Activated naive CD4-positive, alpha-beta T cell treated with anti-CD3 and anti-CD28 coated beads for 36 hours (primary cell): Measurements from ENCODE around the gene FGF5. TPM values are rescaled to one million over a fixed set of nuclear protein-coding genes. Genes with fewer than 3 reads are reported as not detected.

Source experiments
- CTCF ChIA-PET: fragments of 350-600 bp; sonication (Branson Sonifier 250); formaldehyde crosslinking; loops from one replicate; lab custom pipeline; 2021; ENCODE audit warnings: antibody characterized with exemption; lab: Charles Lee
- DNase-seq: peaks from one replicate; pipeline ENCODE4 v3.0.0-alpha.2; 2020
- H3K27ac Mint-ChIP-seq: one replicate; pipeline ENCODE4 v1.8.0; 2021; ENCODE audit warnings: mild to moderate bottlenecking, mixed read lengths
- H3K27me3 Mint-ChIP-seq: one replicate; pipeline ENCODE4 v1.8.0; 2021; ENCODE audit warnings: low read depth, mixed read lengths
- H3K36me3 Mint-ChIP-seq: one replicate; pipeline ENCODE4 v1.8.0; 2021; ENCODE audit warnings: low read depth, mixed read lengths
- H3K4me1 Mint-ChIP-seq: one replicate; pipeline ENCODE4 v1.8.0; 2021; ENCODE audit warnings: low read depth, mixed read lengths
- H3K4me3 Mint-ChIP-seq: one replicate; pipeline ENCODE4 v1.8.0; 2021; ENCODE audit warnings: mild to moderate bottlenecking, moderate library complexity, mixed read lengths
- H3K9me3 Mint-ChIP-seq: one replicate; pipeline ENCODE4 v1.8.0; 2021; ENCODE audit warnings: mixed read lengths
- intact Hi-C: fragments of 100-400 bp; cut with micrococcal nuclease; formaldehyde crosslinking; loops from one replicate; pipeline ENCODE4 v1.15.1; 2023
- total RNA-seq, 2 experiments: library from RNA; stranded (reverse); gene quantifications; one replicate each; pipeline ENCODE4 v1.2.3, GENCODE V29; 2021

Gene FGF5
- total RNA-seq = not detected

DNA sequence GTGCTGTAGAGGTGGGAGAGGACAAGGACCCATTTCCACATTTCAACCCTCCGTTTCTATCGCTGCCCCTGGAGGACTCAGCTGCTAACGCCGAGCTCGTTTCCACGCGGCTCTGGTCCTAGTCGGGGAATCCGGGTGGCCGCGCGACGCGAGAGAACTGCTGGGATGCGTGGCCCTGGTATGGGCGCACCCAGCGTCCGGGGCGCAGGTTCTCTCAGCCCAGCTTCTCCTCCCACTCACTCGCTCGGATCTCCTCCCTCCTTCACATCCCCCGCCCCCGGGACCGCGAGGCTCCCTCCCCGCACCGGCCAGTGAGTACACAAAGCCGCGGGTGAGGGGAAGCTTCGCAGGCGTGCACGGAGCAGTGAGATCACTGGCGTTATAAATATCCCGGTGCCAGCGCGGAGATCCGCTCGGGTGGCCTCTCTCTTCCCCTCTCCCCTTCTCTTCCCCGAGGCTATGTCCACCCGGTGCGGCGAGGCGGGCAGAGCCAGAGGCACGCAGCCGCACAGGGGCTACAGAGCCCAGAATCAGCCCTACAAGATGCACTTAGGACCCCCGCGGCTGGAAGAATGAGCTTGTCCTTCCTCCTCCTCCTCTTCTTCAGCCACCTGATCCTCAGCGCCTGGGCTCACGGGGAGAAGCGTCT is at the start of gene FGF5:
Gene FGF5, plus strand, starts transcription at position 412 of the 649 bp plus-strand sequence. Its CDS starts 161 bp downstream, at position 573.
- no peaks in the 10 kb centered on the region for H3K36me3 Mint-ChIP-seq
- DNase-seq = peak; percentile 51
- H3K4me1 Mint-ChIP-seq = peaks cover 31% of the 10 kb centered on the region
- H3K9me3 Mint-ChIP-seq = no peaks in the 10 kb centered on the region
- intact Hi-C loops = loop anchor here (5.0 kb wide), 1 partner anchor 181 kb away; no protein-coding TSS in a partner anchor
- H3K27ac Mint-ChIP-seq = no peak within 1 kb of the TSS
- CTCF ChIA-PET = interaction anchor here (1.2 kb wide), 1 partner anchor 19 kb away, joined by 3 read pairs; no protein-coding TSS in a partner anchor
- peaks cover 69% of the 10 kb centered on the region for H3K27me3 Mint-ChIP-seq
- peak within 1 kb of the TSS; percentile 67 for H3K4me3 Mint-ChIP-seq

- CTCF ChIA-PET = interaction anchor here (0.6 to 1.4 kb wide), 8 partner anchors 41 to 1266 kb away, joined by 3 to 6 read pairs (median 3); no protein-coding TSS in a partner anchor
- no peak for DNase-seq
- H3K9me3 Mint-ChIP-seq = no peaks in the 10 kb centered on the region
- H3K4me3 Mint-ChIP-seq = no peak overlapping the region
- peaks cover 11% of the 10 kb centered on the region for H3K27me3 Mint-ChIP-seq
- H3K4me1 Mint-ChIP-seq = peaks cover 1% of the 10 kb centered on the region
- intact Hi-C loops = loop anchor here (10.0 kb wide), 3 partner anchors 645 to 975 kb away; no protein-coding TSS in a partner anchor
- H3K36me3 Mint-ChIP-seq = no peaks in the 10 kb centered on the region
- no peak overlapping the region for H3K27ac Mint-ChIP-seq
These were observed 47.0 kb upstream of the FGF5 start for GRCh38 chr4:80219301-80220025.

DNA sequence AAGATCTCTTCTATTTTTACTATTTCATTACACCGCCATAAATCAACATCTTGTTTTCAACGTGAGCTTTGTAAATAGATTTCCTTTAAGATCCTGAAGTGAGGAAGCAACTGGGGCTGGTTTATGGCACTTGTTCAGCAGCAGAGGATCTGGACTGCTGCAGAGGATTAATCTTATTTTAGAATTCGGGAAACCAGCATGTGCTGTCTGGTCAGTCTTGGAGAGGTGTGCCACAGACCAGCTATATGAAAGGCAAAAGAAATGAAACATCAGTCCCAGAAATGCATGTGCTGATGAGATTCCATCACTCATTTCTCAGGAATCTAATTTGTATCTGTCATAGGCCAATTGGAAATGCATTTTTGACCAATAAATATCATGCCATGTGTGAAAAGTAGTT is 45.8 kb upstream of the FGF5 start:
- CTCF ChIA-PET = interaction anchor here (0.7 to 1.4 kb wide), 11 partner anchors 8 to 1268 kb away, joined by 3 to 6 read pairs (median 3); no protein-coding TSS in a partner anchor
- Mint-ChIP-seq H3K4me3 (no peak overlapping the region), H3K27ac (no peak overlapping the region), H3K9me3 (no peaks in the 10 kb centered on the region), H3K36me3 (no peaks in the 10 kb centered on the region), H3K27me3 (peaks cover 11% of the 10 kb centered on the region), H3K4me1 (no peaks in the 10 kb centered on the region)
- intact Hi-C loops = loop anchor here (10.0 kb wide), 1 partner anchor 834 kb away; no protein-coding TSS in a partner anchor
- no peak for DNase-seq

DNA sequence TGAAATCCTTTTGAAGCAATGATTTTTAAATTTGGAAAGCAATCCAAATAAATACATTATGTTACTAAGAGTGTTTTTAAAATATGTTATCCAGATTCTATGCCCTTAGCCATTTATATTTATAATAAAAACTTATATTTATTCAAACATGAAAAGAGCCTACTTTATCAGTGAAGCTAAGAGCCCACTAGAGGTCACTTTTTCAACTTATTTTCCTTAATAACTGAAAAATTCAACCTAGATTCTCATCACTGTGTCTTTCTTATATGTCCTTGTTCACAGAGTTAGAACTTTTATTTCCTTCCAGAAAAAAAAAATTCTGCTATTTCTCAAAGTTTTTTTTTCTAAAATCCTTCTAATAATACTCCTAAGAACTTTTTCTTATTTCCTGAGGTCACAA is 45.3 kb upstream of the FGF5 start:
- Mint-ChIP-seq H3K27ac (no peak overlapping the region), H3K4me1 (no peaks in the 10 kb centered on the region), H3K9me3 (no peaks in the 10 kb centered on the region), H3K27me3 (peaks cover 10% of the 10 kb centered on the region), H3K4me3 (no peak overlapping the region), H3K36me3 (no peaks in the 10 kb centered on the region)
- intact Hi-C loops = loop anchor here (10.0 kb wide), 1 partner anchor 834 kb away; no protein-coding TSS in a partner anchor
- CTCF ChIA-PET = interaction anchor here (0.7 to 1.1 kb wide), 4 partner anchors 8 to 833 kb away, joined by 3 to 5 read pairs (median 4); no protein-coding TSS in a partner anchor
- DNase-seq = no peak

DNA sequence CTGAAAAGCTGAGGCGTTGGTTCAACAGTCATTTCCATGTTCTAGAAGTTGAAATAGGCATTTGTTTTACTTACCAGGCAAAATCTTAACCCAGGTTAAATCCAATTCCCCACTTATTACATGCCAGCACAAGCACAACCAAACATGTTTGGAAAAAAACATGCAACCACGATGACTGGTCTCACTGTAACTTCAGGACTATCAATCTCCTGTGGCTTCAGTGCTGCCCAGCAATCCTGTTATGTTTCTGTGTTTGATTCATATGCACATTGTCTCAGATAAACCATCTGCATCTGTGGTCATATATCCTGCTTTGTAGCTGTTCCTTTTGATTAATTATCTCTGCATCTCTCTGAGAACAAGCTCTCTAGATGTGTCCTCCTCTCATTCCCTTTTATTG is 40.9 kb upstream of the FGF5 start:
- no peak overlapping the region for H3K27ac Mint-ChIP-seq
- H3K4me1 Mint-ChIP-seq = no peaks in the 10 kb centered on the region
- H3K9me3 Mint-ChIP-seq = no peaks in the 10 kb centered on the region
- CTCF ChIA-PET = interaction anchor here (1.0 kb wide), 1 partner anchor 10 kb away, joined by 3 read pairs; no protein-coding TSS in a partner anchor
- H3K27me3 Mint-ChIP-seq = peaks cover 13% of the 10 kb centered on the region
- H3K4me3 Mint-ChIP-seq = no peak overlapping the region
- no peak for DNase-seq
- intact Hi-C loops = loop anchor here (10.0 kb wide), 1 partner anchor 829 kb away; no protein-coding TSS in a partner anchor
- no peaks in the 10 kb centered on the region for H3K36me3 Mint-ChIP-seq

DNA sequence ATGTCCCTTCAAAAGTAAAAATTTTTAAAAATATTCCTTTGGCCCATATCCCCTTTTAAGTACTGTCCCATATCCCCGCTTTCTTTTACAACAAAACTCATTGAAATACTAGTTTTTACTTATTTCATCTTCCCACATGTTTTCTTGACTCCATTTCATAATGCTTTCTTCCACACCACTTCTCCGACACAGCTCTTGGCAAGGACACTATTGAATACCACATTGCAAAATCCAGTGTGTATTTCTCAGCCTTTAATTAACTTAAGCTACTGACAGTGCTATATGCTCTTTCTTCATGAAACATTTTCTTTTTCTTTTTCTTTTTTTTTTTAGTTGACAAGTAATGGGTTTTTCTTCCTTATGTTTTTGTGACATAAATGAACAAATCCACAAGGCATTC is 40.4 kb upstream of the FGF5 start:
- CTCF ChIA-PET = no interaction called here
- H3K9me3 Mint-ChIP-seq = no peaks in the 10 kb centered on the region
- H3K4me1 Mint-ChIP-seq = no peaks in the 10 kb centered on the region
- H3K4me3 Mint-ChIP-seq = no peak overlapping the region
- intact Hi-C loops = loop anchor here (10.0 kb wide), 1 partner anchor 829 kb away; no protein-coding TSS in a partner anchor
- no peak overlapping the region for H3K27ac Mint-ChIP-seq
- H3K36me3 Mint-ChIP-seq = no peaks in the 10 kb centered on the region
- no peak for DNase-seq
- peaks cover 10% of the 10 kb centered on the region for H3K27me3 Mint-ChIP-seq

DNA sequence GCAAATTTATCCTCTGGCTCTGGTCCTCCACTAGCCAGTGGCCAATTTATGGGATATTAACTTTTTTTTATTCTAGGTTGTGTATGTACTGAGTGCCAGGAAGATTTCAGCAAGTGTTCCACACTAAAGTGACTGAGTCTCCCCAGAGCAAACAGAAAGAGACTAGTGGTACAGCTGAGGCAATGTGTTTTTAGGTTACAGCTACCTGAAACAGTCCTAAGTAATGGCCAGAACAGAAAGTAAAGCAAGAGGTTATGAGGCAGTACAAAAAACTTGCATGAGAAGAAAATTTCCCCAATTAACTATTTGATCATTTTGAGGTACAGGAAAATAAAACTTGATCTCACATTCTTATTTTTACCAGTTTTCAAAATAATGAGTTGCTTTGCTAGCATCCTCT is 38.0 kb upstream of the FGF5 start:
- Mint-ChIP-seq H3K4me1 (no peaks in the 10 kb centered on the region), H3K9me3 (no peaks in the 10 kb centered on the region), H3K27ac (no peak overlapping the region), H3K36me3 (no peaks in the 10 kb centered on the region), H3K4me3 (no peak overlapping the region), H3K27me3 (peaks cover 8% of the 10 kb centered on the region)
- CTCF ChIA-PET = no interaction called here
- DNase-seq = no peak
- intact Hi-C loops = loop anchor here (10.0 kb wide), 1 partner anchor 826 kb away; no protein-coding TSS in a partner anchor

- H3K27me3 Mint-ChIP-seq = peaks cover 9% of the 10 kb centered on the region
- CTCF ChIA-PET = no interaction called here
- no peaks in the 10 kb centered on the region for H3K36me3 Mint-ChIP-seq
These were observed 37.3 kb upstream of the FGF5 start for GRCh38 chr4:80229128-80229527.

DNA sequence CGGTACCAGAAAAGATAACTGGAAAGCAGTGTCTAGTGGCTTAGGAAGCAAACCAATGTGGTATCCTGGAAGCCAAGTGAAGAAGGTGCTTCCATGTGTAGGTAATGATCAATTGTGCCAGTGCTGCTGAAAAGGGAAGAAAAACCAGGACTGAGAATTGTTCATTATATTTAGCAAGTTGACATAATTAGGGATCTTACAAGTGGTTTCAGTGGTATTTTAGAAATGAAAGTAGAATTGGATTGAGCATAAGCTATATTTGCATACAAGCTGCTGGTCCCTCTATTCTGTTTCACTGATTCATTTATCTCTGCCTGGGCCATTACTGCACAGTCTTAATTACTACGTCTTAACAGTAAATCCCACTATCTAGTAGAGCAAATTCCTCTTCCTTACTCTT is 36.9 kb upstream of the FGF5 start:
- no peak for DNase-seq
- Mint-ChIP-seq H3K4me1 (no peaks in the 10 kb centered on the region), H3K36me3 (no peaks in the 10 kb centered on the region), H3K9me3 (no peaks in the 10 kb centered on the region), H3K27ac (no peak overlapping the region), H3K27me3 (peaks cover 9% of the 10 kb centered on the region), H3K4me3 (no peak overlapping the region)
- CTCF ChIA-PET = no interaction called here
- intact Hi-C loops = loop anchor here (10.0 kb wide), 1 partner anchor 825 kb away; no protein-coding TSS in a partner anchor

More at GRCh38 chr4:80229128-80229527, 37.3 kb upstream of the FGF5 start:
- Mint-ChIP-seq H3K4me3 (no peak overlapping the region), H3K4me1 (no peaks in the 10 kb centered on the region), H3K27ac (no peak overlapping the region), H3K9me3 (no peaks in the 10 kb centered on the region)
- DNase-seq = no peak
- intact Hi-C loops = loop anchor here (10.0 kb wide), 1 partner anchor 826 kb away; no protein-coding TSS in a partner anchor

- CTCF ChIA-PET = no interaction called here
- no peak overlapping the region for H3K27ac Mint-ChIP-seq
These were observed 35.3 kb upstream of the FGF5 start for GRCh38 chr4:80231180-80231579.

DNA sequence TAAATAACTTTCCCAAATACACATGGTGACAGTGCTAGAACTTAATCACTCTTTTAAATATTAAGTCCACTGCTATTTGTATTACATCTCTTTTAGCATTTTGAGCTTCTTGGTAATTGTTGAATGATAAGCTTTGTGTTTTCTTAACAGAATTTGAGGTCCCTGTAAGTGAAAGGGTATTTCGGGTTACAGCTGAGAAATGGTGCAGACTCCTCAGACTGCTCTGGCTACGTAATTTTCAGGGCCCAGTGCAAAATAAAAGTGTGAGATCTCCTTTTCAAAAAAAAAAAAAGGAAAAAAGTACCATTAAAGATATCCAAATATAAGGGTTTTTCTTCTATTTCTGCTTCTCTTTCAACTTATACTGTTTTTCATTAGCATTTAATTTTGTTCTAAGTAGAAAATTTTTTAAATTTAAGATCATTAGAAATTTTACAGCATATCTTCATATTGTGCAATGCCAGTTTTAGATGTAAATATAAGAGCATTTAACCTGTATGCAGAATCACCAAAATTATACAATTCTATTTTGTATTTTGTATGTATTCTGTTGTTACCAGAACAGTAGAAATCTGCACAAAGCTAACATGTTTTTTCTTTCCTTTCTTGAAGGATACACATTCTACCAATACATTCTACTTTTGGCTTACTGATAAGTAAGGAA is 33.6 kb upstream of the FGF5 start:
- no peaks in the 10 kb centered on the region for H3K36me3 Mint-ChIP-seq

More at GRCh38 chr4:80231180-80231579, 35.3 kb upstream of the FGF5 start:
- Mint-ChIP-seq H3K4me1 (no peaks in the 10 kb centered on the region), H3K27me3 (peaks cover 9% of the 10 kb centered on the region), H3K4me3 (no peak overlapping the region), H3K9me3 (no peaks in the 10 kb centered on the region), H3K36me3 (no peaks in the 10 kb centered on the region)
- intact Hi-C loops = no loop called here
- no peak for DNase-seq

GRCh38 chr4:80233390-80233789 is 33.1 kb upstream of the FGF5 start:
- intact Hi-C loops = no loop called here
- no peaks in the 10 kb centered on the region for H3K9me3 Mint-ChIP-seq
- CTCF ChIA-PET = no interaction called here
- H3K36me3 Mint-ChIP-seq = no peaks in the 10 kb centered on the region
- H3K27ac Mint-ChIP-seq = no peak overlapping the region
- DNase-seq = no peak
- no peaks in the 10 kb centered on the region for H3K4me1 Mint-ChIP-seq
- H3K4me3 Mint-ChIP-seq = no peak overlapping the region
- H3K27me3 Mint-ChIP-seq = peaks cover 12% of the 10 kb centered on the region

More for the DNA sequence above, 33.6 kb upstream of the FGF5 start:
- Mint-ChIP-seq H3K4me3 (no peak overlapping the region), H3K27ac (no peak overlapping the region), H3K4me1 (no peaks in the 10 kb centered on the region), H3K9me3 (no peaks in the 10 kb centered on the region), H3K27me3 (peaks cover 12% of the 10 kb centered on the region)
- CTCF ChIA-PET = no interaction called here
- intact Hi-C loops = no loop called here
- DNase-seq = no peak
